ENCODE data around the gene PROC. TPM values are rescaled to one million over a fixed set of nuclear protein-coding genes. Genes with fewer than 3 reads are reported as not detected.

PROC gene
- total and polyA plus RNA-seq, 2 of the 8 experiments (the other 6 are each of a cell fraction or from before 2014, with no cell fraction given) = 1.5 to 1.6 TPM

DNA sequence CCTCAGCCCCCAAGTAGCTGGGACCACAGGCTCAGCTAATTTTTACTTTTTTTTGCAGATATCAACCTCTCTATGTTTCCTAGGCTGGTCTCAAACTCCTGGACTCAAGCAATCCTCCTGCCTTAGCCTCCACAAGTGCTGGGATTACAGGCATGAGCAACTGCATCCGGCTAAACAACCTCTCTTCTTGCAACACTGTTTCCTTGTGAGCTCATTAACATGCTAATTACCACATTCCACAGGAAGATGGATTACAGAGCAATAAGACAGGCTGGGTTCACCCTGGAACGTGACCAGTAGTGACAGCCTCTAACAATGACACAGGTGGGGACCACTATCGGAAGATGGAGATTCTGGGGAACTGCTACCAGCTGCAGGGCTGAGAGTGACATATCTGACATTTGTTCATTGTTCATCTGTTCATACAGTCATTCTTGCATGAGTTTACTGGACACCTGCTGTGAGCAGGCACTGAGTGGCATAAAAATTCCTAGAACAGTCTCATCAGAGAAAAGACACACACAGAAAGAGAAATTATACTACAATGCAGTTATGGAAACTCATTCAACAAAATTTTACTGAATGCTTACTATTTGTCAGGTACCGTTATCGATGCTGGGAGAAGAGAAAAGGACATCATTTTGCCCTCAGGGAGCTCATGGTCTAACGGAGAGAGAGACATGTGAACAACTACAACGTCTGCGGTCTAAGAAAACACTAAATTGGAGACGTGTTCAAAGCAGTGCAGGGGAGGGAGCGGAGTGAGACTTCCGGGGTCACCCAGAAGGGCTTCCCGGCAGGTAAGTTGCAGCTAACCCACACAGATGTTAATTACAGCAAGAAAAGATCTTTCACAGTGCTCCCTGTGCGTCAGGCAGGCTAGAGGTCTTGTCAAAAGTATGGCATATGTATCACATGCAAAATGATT, 37.6 kb downstream of the PROC start (continued):
- TF ChIP-seq, protein P1, sequence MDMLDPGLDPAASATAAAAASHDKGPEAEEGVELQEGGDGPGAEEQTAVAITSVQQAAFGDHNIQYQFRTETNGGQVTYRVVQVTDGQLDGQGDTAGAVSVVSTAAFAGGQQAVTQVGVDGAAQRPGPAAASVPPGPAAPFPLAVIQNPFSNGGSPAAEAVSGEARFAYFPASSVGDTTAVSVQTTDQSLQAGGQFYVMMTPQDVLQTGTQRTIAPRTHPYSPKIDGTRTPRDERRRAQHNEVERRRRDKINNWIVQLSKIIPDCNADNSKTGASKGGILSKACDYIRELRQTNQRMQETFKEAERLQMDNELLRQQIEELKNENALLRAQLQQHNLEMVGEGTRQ (IDR thresholded peaks at IDR 0.05; ENCODE audit: low read length) = no peak
- TF ChIP-seq, protein P2, sequence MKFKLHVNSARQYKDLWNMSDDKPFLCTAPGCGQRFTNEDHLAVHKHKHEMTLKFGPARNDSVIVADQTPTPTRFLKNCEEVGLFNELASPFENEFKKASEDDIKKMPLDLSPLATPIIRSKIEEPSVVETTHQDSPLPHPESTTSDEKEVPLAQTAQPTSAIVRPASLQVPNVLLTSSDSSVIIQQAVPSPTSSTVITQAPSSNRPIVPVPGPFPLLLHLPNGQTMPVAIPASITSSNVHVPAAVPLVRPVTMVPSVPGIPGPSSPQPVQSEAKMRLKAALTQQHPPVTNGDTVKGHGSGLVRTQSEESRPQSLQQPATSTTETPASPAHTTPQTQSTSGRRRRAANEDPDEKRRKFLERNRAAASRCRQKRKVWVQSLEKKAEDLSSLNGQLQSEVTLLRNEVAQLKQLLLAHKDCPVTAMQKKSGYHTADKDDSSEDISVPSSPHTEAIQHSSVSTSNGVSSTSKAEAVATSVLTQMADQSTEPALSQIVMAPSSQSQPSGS (IDR thresholded peaks at IDR 0.05; ENCODE audit: low read length) = 0 out of 2 replicates have a peak, but pooled peaks have one; percentile 50
- TF ChIP-seq CHD2 (IDR thresholded peaks at IDR 0.05; ENCODE audit: low read length) (no peak), CTBP2 (IDR thresholded peaks at IDR 0.05; ENCODE audit: borderline replicate concordance, insufficient read depth, insufficient read length, low read length) (no peak), TAF1 (IDR thresholded peaks at IDR 0.05; ENCODE audit: low read depth, low read length) (0 out of 2 replicates have a peak, but pooled peaks have one; percentile 17), RNF2 (IDR thresholded peaks at IDR 0.05; ENCODE audit: borderline replicate concordance, low read depth, low read length, missing control alignments, poor library complexity, severe bottlenecking) (no peak), MAFK (IDR thresholded peaks at IDR 0.05; ENCODE audit: low read depth, low read length) (no peak), RFX5 (IDR thresholded peaks at IDR 0.05; ENCODE audit: borderline replicate concordance, low read depth, low read length) (no peak), FOSL1 (IDR thresholded peaks at IDR 0.05; ENCODE audit: insufficient read depth, low read depth, low read length) (no peak), CEBPB (IDR thresholded peaks at IDR 0.05; ENCODE audit: low read depth, low read length) (peak; percentile 84)
- TF ChIP-seq, protein P3, sequence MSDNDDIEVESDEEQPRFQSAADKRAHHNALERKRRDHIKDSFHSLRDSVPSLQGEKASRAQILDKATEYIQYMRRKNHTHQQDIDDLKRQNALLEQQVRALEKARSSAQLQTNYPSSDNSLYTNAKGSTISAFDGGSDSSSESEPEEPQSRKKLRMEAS (IDR thresholded peaks at IDR 0.05) = no peak
